HepG2 (cell line): ENCODE results near the gene SH2D3A. TPM values are rescaled to one million over a fixed set of nuclear protein-coding genes. Genes with fewer than 3 reads are reported as not detected.

ENCODE experiments used
- ATAC-seq: fragments of 200-7000 bp; cut with Tn5 transposase; 3 replicates; pipeline ENCODE4 v1.9.1; 2020; ENCODE audit warnings: mild to moderate bottlenecking, moderate library complexity
- BruUV-seq: library from RNA; stranded (reverse); fragments of 400-500 nt; replicated peaks from 2 replicates; lab custom pipeline; 2021; lab: Mats Ljungman, UMichigan
- CTCF ChIA-PET: fragments of 300-600 bp; formaldehyde crosslinking; extraction: SDS; loops from one replicate; lab custom pipeline; 2021; ENCODE audit warnings: low total read pairs, inconsistent platforms, low intra/inter-chr PET ratio; lab: Yijun Ruan, JAX
- POLR2A ChIA-PET: fragments of 350-600 bp; sonication (Branson Sonifier 250); formaldehyde crosslinking; loops from one replicate; lab custom pipeline; 2020; ENCODE audit warnings: antibody characterized with exemption, inconsistent platforms; lab: Yijun Ruan, JAX
- DNase-seq: peaks from one replicate; pipeline ENCODE4 v3.0.0-alpha.2; 2015; ENCODE audit warnings: low spot score
- FAIRE-seq: peaks from 3 replicates; lab custom pipeline; 2011; peaks lifted over from hg19 to GRCh38; lab: Jason Lieb, UNC
- H2AFZ ChIP-seq: one replicate; pipeline ENCODE4 v1.6.1; 2011; ENCODE audit warnings: low read length, inconsistent platforms
- H3K27ac ChIP-seq: fragments of 300-600 bp; 3 replicates; pipeline ENCODE4 v1.8.0; 2011; ENCODE audit warnings: mixed run types, mild to moderate bottlenecking, mixed read lengths, low read length, inconsistent platforms; ENCODE audit not compliant: insufficient read depth; ENCODE audit errors: extremely low read length
- H3K27me3 ChIP-seq, 2 experiments: fragments of 200-600 bp in 1 of 2; 2 replicates in 1 of 2; 3 replicates in 1 of 2; pipeline versions ENCODE4 v1.6.0 to v1.8.0; 2011; ENCODE audit warnings: low read length in 2 of 2, mild to moderate bottlenecking in 2 of 2, moderate library complexity in 2 of 2, inconsistent platforms in 1 of 2; ENCODE audit not compliant: insufficient read depth in 2 of 2, control insufficient read depth in 1 of 2
- H3K36me3 ChIP-seq, 2 experiments: fragments of 200-600 bp in 1 of 2; replicated peaks in 1 of 2; 2 replicates in 1 of 2; 3 replicates in 1 of 2; pipeline versions ENCODE4 v1.5.1 to v1.8.0; 2011; ENCODE audit warnings: low read length in 2 of 2, inconsistent platforms in 1 of 2; ENCODE audit not compliant: insufficient read depth in 2 of 2, control insufficient read depth in 1 of 2
- H3K4me1 ChIP-seq: 2 replicates; pipeline ENCODE4 v1.5.1; 2012; ENCODE audit warnings: low read length, inconsistent platforms; ENCODE audit not compliant: insufficient read depth
- H3K4me2 ChIP-seq: 2 replicates; pipeline ENCODE4 v1.6.0; 2011; ENCODE audit warnings: low read depth, low read length, inconsistent platforms
- H3K4me3 ChIP-seq, 3 experiments: fragments of 200-600 bp in 1 of 3; sonication (generic), shearing (Covaris generic) in 1 of 3; replicated peaks in 1 of 3; 2 replicates each; pipeline ENCODE4 v1.5.1; 2011 to 2016; ENCODE audit warnings: low read length in 3 of 3, inconsistent platforms in 2 of 3, low read depth in 2 of 3, mild to moderate bottlenecking in 2 of 3, control low read depth in 1 of 3, mixed read lengths in 1 of 3; ENCODE audit not compliant: insufficient read depth in 1 of 3
- H3K79me2 ChIP-seq: one replicate; pipeline ENCODE4 v1.6.1; 2011; ENCODE audit warnings: low read length, inconsistent platforms; ENCODE audit not compliant: insufficient read depth
- H3K9ac ChIP-seq: 2 replicates; pipeline ENCODE4 v1.6.0; 2011; ENCODE audit warnings: mild to moderate bottlenecking, low read depth, low read length, inconsistent platforms; ENCODE audit not compliant: insufficient read depth
- H3K9me3 ChIP-seq: 2 replicates; pipeline ENCODE4 v1.5.1; 2012; ENCODE audit warnings: mild to moderate bottlenecking, low read length
- H4K20me1 ChIP-seq: 2 replicates; pipeline ENCODE4 v1.6.0; 2011; ENCODE audit warnings: inconsistent platforms, mild to moderate bottlenecking, low read length, moderate library complexity; ENCODE audit not compliant: insufficient read depth
- CHD4 ChIP-seq: fragments of 200-600 bp; sonication (generic); IDR thresholded peaks from 2 replicates; pipeline ENCODE4 v1.7.0; 2017; ENCODE audit warnings: mild to moderate bottlenecking, low read length, borderline replicate concordance
- EEA1 ChIP-seq: sonication (generic); formaldehyde crosslinking; IDR thresholded peaks from 2 replicates; pipeline ENCODE4 v1.5.1; 2020; ENCODE audit warnings: mild to moderate bottlenecking, missing genetic modification reagents, borderline replicate concordance
- MEIS1 ChIP-seq: sonication (generic); formaldehyde crosslinking; IDR thresholded peaks from 2 replicates; pipeline ENCODE4 v1.9.0; 2021; ENCODE audit warnings: mild to moderate bottlenecking, missing genetic modification reagents, moderate library complexity, borderline replicate concordance
- NRL ChIP-seq: sonication (generic); formaldehyde crosslinking; IDR thresholded peaks from 2 replicates; pipeline ENCODE4 v1.5.0; 2020; ENCODE audit warnings: missing genetic modification reagents, mild to moderate bottlenecking, moderate library complexity, borderline replicate concordance
- PHB2 ChIP-seq: fragments of 450-650 bp; IDR thresholded peaks from 2 replicates; pipeline ENCODE4 v1.6.1; 2018; ENCODE audit not compliant: partially characterized antibody
- SMAD9 ChIP-seq: sonication (generic); formaldehyde crosslinking; IDR thresholded peaks from 2 replicates; pipeline ENCODE4 v1.5.1; 2020; ENCODE audit warnings: mild to moderate bottlenecking, missing genetic modification reagents
- TMF1 ChIP-seq: sonication (generic); formaldehyde crosslinking; IDR thresholded peaks from 2 replicates; pipeline ENCODE4 v1.8.1; 2022; ENCODE audit warnings: low read depth, missing genetic modification reagents
- ZBTB21 ChIP-seq: sonication (generic); formaldehyde crosslinking; IDR thresholded peaks from 2 replicates; pipeline ENCODE4 v1.4.0; 2020; ENCODE audit warnings: missing genetic modification reagents
- ZBTB46 ChIP-seq: sonication (generic); formaldehyde crosslinking; IDR thresholded peaks from 2 replicates; pipeline ENCODE4 v1.4.0; 2020; ENCODE audit warnings: mild to moderate bottlenecking, missing genetic modification reagents, borderline replicate concordance
- ZFP82 ChIP-seq: sonication (generic); formaldehyde crosslinking; IDR thresholded peaks from 2 replicates; pipeline ENCODE4 v1.5.1; 2020; ENCODE audit warnings: mild to moderate bottlenecking, missing genetic modification reagents, borderline replicate concordance
- ZNF770 ChIP-seq: sonication (generic); formaldehyde crosslinking; IDR thresholded peaks from 2 replicates; pipeline ENCODE4 v1.5.0; 2020; ENCODE audit warnings: mild to moderate bottlenecking, missing genetic modification reagents
- ZNF788 ChIP-seq: sonication (generic); formaldehyde crosslinking; IDR thresholded peaks from 2 replicates; pipeline ENCODE4 v1.5.0; 2020; ENCODE audit warnings: mild to moderate bottlenecking, missing genetic modification reagents, borderline replicate concordance
- ZSCAN20 ChIP-seq: sonication (generic); formaldehyde crosslinking; IDR thresholded peaks from 2 replicates; pipeline ENCODE4 v1.4.0; 2020; ENCODE audit warnings: missing genetic modification reagents, mild to moderate bottlenecking, borderline replicate concordance
- ZXDC ChIP-seq: sonication (generic); formaldehyde crosslinking; IDR thresholded peaks from 2 replicates; pipeline ENCODE4 v1.5.0; 2020; ENCODE audit warnings: mild to moderate bottlenecking, missing genetic modification reagents
- WGBS: methylation state at CpG from one replicate; pipeline ENCODE4 v1.1.6; 2017; ENCODE audit warnings: low lambda C conversion rate; 5-methylcytosine and 5-hydroxymethylcytosine counted together
- in situ Hi-C: cut with HindIII; loops from 2 replicates; pipeline ENCODE4 v1.10.0; 2017; ENCODE audit warnings: low pct_unique_long_range_greater_than_20kb; ENCODE audit not compliant: extremely low pct_ligation_motif_present
- intact Hi-C: fragments of 100-400 bp; cut with micrococcal nuclease; formaldehyde crosslinking; loops from one replicate; pipeline ENCODE4 v1.10.0; 2022; ENCODE audit not compliant: unreplicated experiment
- polyA plus RNA-seq, 8 experiments: library from polyadenylated mRNA; depleted of rRNA in 3 of 8; stranded (reverse) in 7 of 8; unstranded in 1 of 8; fragments of >200 nt; fragmentation: Illumina TruSeq in 4 of 8; extraction: Trizol in 4 of 8; gene quantifications; 2 replicates each; pipeline versions ENCODE4 v1.2.1 to v1.2.3, GENCODE V29; 2011 to 2016; ENCODE audit warnings: low read depth in 4 of 8, missing spikeins in 1 of 8, mixed read lengths in 1 of 8; ENCODE audit not compliant: insufficient read depth in 1 of 8
- total RNA-seq, 5 experiments: library from RNA; depleted of rRNA; stranded (reverse); fragments of >200 nt; fragmentation: Illumina TruSeq; extraction: Trizol; gene quantifications; 2 replicates each; pipeline ENCODE4 v1.2.3, GENCODE V29; 2016; ENCODE audit warnings: low read depth in 1 of 5

The SH2D3A gene
- total and polyA plus RNA-seq, 2 of the 13 experiments (the other 11 are each of a cell fraction or from before 2014, with no cell fraction given) = 1.0 to 2.2 TPM

GRCh38 chr19:6778386-6778785 lies 11.2 kb upstream of the SH2D3A start:
- no peaks in the 10 kb centered on the region for H3K36me3 ChIP-seq
- TF ChIP-seq ZXDC (CRISPR knock-in tag) (no peak), CHD4 (no peak), ZNF770 (CRISPR knock-in tag) (no peak), PHB2 (no peak), TMF1 (no peak), SMAD9 (CRISPR knock-in tag) (no peak), ZFP82 (CRISPR knock-in tag) (no peak), ZBTB46 (CRISPR knock-in tag) (no peak), NRL (no peak), ZSCAN20 (no peak), ZBTB21 (CRISPR knock-in tag) (no peak), MEIS1 (CRISPR knock-in tag) (no peak), EEA1 (CRISPR knock-in tag) (no peak), ZNF788 (no peak)
- H3K27me3 ChIP-seq = no peaks in the 10 kb centered on the region
- no peaks in the 10 kb centered on the region for H3K79me2 ChIP-seq
- BruUV-seq = no TSS peak
- H3K4me1 ChIP-seq = no peaks in the 10 kb centered on the region
- H3K9me3 ChIP-seq = no peaks in the 10 kb centered on the region
- ATAC-seq = no peak
- CTCF ChIA-PET = no interaction called here
- H3K9ac ChIP-seq = no peak overlapping the region
- in situ Hi-C loops = no loop called here
- POLR2A ChIA-PET = no interaction called here
- H3K4me2 ChIP-seq = no peak overlapping the region
- no peaks in the 10 kb centered on the region for H4K20me1 ChIP-seq
- intact Hi-C loops = no loop called here
- FAIRE-seq = no peak
- no peak overlapping the region for H3K27ac ChIP-seq
- DNase-seq = no peak
- H2AFZ ChIP-seq = no peak overlapping the region
- WGBS = 56% methylated on average over 4 of the region's 4 CpGs
- H3K4me3 ChIP-seq = no peak overlapping the region
